Neural crest cell (in vitro differentiated cells): ENCODE results near the gene MAPK1. TPM values are rescaled to one million over a fixed set of nuclear protein-coding genes. Genes with fewer than 3 reads are reported as not detected.
"Not testable (repeated sequence)": the region's sequence is repeated elsewhere in the genome, so short reads cannot be mapped to it uniquely, and the experiment has no call there.

Experiments
- DNase-seq: peaks from one replicate; pipeline ENCODE4 v3.0.0; 2021; ENCODE audit warnings: low read depth, mixed read lengths, low spot score
- H3K27ac Mint-ChIP-seq: one replicate; pipeline ENCODE4 v1.8.0; 2021; ENCODE audit warnings: mild to moderate bottlenecking, mixed read lengths; ENCODE audit not compliant: unreplicated experiment
- H3K27me3 Mint-ChIP-seq: 2 replicates; pipeline ENCODE4 v1.8.0; 2021; ENCODE audit warnings: low read depth, mild to moderate bottlenecking, mixed read lengths
- H3K36me3 Mint-ChIP-seq: 2 replicates; pipeline ENCODE4 v1.8.0; 2021; ENCODE audit warnings: low read depth, mild to moderate bottlenecking, mixed read lengths
- H3K4me1 Mint-ChIP-seq: 2 replicates; pipeline ENCODE4 v1.8.0; 2021; ENCODE audit warnings: mixed read lengths
- H3K4me3 Mint-ChIP-seq: one replicate; pipeline ENCODE4 v1.8.0; 2021; ENCODE audit warnings: mild to moderate bottlenecking, mixed read lengths
- H3K9me3 Mint-ChIP-seq: 2 replicates; pipeline ENCODE4 v1.8.0; 2021; ENCODE audit warnings: mixed read lengths
- CTCF ChIP-seq: fragments of 200-600 bp; sonication (generic); conservative IDR thresholded peaks from 2 replicates; pipeline ENCODE4 v1.5.0; 2021; ENCODE audit warnings: antibody characterized with exemption, mild to moderate bottlenecking
- total RNA-seq: library from RNA; stranded (reverse); gene quantifications from 2 replicates; pipeline ENCODE4 v1.2.1, GENCODE V29; 2021

The MAPK1 gene
- total RNA-seq, 1 donor from 2014 or later: 118 TPM

- DNase-seq: no peak
- TF ChIP-seq CTCF: no peak
- no peaks in the 10 kb centered on the region for H3K27me3 Mint-ChIP-seq
- H3K27ac Mint-ChIP-seq: no peak overlapping the region
- H3K36me3 Mint-ChIP-seq: no peaks in the 10 kb centered on the region
- H3K4me3 Mint-ChIP-seq: no peak overlapping the region
- no peaks in the 10 kb centered on the region for H3K9me3 Mint-ChIP-seq
- H3K4me1 Mint-ChIP-seq: peaks cover 11% of the 10 kb centered on the region
Measured at GRCh38 chr22:21827628-21828267, 39.7 kb downstream of the MAPK1 start.

- Mint-ChIP-seq H3K27me3 (no peaks in the 10 kb centered on the region), H3K4me1 (peaks cover 14% of the 10 kb centered on the region), H3K4me3 (no peak overlapping the region), H3K36me3 (no peaks in the 10 kb centered on the region), H3K27ac (no peak overlapping the region), H3K9me3 (no peaks in the 10 kb centered on the region)
- DNase-seq: no peak
- TF ChIP-seq CTCF: no peak
Measured at GRCh38 chr22:21826204-21826603, 41.2 kb downstream of the MAPK1 start.

- H3K27ac Mint-ChIP-seq, H3K9me3 Mint-ChIP-seq, DNase-seq, H3K36me3 Mint-ChIP-seq, H3K27me3 Mint-ChIP-seq, H3K4me3 Mint-ChIP-seq: not testable (repeated sequence)
- H3K4me1 Mint-ChIP-seq: peaks cover 21% of the 10 kb centered on the region
Measured at GRCh38 chr22:21824962-21825361, 42.5 kb downstream of the MAPK1 start.

GRCh38 chr22:21824445-21824912 lies 43.0 kb downstream of the MAPK1 start:
- Mint-ChIP-seq H3K4me3 (no peak overlapping the region), H3K36me3 (no peaks in the 10 kb centered on the region), H3K27ac (no peak overlapping the region), H3K27me3 (no peaks in the 10 kb centered on the region), H3K4me1 (peaks cover 23% of the 10 kb centered on the region), H3K9me3 (no peaks in the 10 kb centered on the region)
- DNase-seq: no peak
- no peak for TF ChIP-seq CTCF

GRCh38 chr22:21823740-21824444 lies 43.6 kb downstream of the MAPK1 start:
- Mint-ChIP-seq H3K27me3 (no peaks in the 10 kb centered on the region), H3K4me1 (peaks cover 29% of the 10 kb centered on the region), H3K36me3 (no peaks in the 10 kb centered on the region), H3K27ac (no peak overlapping the region), H3K4me3 (no peak overlapping the region), H3K9me3 (no peaks in the 10 kb centered on the region)
- TF ChIP-seq CTCF: no peak
- no peak for DNase-seq

- Mint-ChIP-seq H3K27ac (no peak overlapping the region), H3K4me3 (no peak overlapping the region), H3K27me3 (no peaks in the 10 kb centered on the region), H3K36me3 (no peaks in the 10 kb centered on the region), H3K9me3 (no peaks in the 10 kb centered on the region), H3K4me1 (peaks cover 45% of the 10 kb centered on the region)
- no peak for TF ChIP-seq CTCF
- no peak for DNase-seq
Measured at GRCh38 chr22:21819183-21819770, 48.2 kb downstream of the MAPK1 start.
